Medulla oblongata (tissue), 1 donor: Measurements from ENCODE around the gene ATF1.
"Not testable (repeated sequence)": the region's sequence is repeated elsewhere in the genome, so short reads cannot be mapped to it uniquely, and the experiment has no call there.

Experiments used
- DNase-seq: peaks from one replicate; pipeline ENCODE4 v3.0.0-alpha.2; 2015; ENCODE audit errors: extremely low spot score

Gene ATF1

DNA sequence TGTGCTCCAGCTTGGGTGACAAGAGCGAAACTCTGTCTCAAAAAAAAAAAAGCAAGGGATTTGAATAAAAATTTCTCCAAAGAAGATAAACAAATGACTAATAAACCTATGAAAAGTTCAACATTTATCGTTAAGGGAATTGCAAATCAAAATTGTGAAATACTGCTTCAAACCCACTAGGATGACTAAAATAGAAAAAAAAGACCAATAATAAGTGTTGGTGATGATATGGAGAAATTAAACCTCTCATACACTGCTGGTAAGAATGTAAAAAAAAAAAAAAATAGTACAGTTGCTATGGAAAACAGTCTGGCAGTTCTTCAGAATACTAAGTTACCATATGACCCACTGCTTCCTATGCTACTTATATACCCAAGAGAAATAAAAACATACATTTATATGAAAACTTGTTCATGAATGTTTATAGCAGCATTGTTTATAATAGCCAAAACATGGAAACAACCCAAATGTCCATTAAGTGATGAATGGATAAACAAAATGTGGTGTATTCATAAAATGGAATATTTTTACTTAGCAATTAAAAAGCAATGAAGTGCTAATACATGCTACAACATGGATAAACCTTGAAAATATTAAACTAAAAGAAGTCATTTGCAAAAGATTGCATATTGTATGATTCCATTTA lies 39.5 kb downstream of the ATF1 start:
- no peak for DNase-seq

DNA sequence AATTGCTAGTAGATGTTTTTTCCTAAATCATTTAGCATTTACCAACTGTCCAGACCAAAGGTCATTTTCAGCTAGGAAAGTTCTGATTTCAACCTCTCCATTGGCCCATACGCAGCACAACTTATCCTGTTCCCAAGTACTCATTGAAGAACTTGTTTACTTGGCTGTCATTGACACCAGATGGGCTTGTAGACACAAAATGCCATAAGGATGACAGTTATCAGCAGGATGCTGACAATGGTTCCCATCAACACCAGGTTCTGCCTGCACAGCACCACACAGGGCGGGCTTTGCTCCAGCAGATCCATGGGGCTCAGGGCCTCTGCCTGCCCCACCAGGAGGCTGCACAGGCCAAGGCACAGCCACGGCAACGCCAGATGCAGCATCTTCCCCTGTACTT lies 42.3 kb downstream of the ATF1 start:
- no peak for DNase-seq

DNA sequence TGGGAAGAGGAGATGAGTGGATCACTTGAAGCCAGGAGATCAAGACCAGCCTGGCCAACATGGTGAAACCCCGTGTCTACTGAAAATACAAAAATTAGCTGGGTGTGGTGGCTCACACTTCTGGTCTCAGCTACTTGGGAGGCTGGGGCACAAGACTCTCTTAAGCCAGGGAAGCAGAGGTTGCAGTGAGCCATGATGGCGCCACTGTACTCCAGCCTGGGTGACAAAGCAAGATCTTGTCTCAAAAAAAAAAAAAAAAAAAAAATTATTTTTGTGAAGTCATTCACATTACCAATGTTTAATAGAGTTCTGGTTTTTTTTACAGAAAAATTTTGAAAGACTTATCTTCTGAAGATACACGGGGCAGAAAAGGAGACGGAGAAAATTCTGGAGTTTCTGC lies 45.2 kb downstream of the ATF1 start:
- not testable (repeated sequence) for DNase-seq

DNA sequence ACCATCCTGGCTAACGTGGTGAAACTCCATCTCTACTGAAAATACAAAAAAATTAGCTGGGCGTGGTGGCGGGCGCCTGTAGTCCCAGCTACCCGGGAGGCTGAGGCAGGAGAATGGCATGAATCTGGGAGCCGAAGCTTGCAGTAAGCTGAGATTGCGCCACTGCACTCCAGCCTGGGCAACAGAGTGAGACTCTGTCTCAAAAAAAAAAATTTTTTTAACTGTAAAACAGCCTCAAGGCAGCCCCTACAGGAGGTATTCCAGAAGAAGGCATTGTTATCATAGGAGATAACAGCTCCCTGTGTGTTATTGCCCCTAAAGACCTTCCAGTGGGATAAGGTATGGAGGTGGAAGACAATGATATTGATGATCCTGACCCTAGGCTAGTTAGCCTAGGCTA lies 51.0 kb downstream of the ATF1 start:
- not testable (repeated sequence) for DNase-seq

DNA sequence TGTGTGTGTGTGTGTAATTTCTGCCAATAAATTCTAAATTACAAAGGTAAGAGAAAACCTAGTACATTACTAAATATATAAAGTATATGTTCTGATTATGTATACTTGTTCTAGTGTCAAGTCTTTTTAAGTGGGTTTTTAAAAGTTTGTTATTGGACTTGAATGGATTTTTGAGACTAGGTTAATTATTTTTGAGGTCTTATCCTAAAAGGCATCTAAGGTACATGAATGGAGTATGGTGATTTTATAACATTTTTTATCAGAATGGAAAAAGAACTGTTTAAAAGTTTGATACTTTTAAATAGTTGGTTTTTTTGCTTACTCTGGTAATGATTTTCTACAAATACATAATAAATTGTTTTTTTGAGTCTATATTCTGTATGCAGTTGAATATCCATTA lies 56.3 kb downstream of the ATF1 start:
- DNase-seq, result no peak

DNA sequence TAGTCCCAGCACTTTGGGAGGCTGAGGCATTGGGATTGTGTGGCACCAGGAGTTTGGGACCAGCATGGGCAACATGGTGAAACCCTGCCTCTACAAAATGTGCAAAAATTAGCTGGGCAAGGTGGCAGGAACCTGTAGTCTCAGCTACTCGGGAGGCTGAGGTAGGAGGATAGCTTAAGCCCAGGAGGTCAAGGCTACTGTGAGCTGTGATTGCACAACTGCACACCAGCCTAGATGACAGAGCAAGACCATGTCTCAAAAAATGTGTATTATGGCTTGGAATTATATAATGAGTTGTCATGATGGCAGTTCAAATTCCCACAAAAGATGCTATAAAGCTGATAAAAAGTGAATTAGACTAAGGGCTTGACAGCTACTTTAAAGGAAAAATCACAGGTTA lies 58.2 kb downstream of the ATF1 start:
- DNase-seq, result no peak

DNA sequence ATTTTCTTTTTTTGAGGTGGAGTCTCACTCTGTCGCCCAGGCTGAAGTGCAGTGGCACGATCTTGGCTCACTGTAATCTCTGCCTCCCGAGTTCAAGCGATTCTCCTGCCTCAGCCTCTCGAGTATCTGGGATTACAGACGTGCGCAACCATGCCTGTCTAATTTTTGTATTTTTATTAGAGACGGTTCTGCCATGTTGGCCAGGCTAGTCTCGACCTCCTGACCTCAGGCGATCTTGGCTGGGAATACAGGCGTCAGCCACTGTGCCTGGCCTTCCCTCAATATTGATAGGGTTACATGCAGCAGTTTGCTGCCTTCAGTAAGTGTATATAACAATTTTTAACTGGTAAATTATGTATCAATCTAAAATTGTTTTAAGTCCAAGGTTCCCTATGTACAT lies 59.8 kb downstream of the ATF1 start:
- DNase-seq, result not testable (repeated sequence)

DNA sequence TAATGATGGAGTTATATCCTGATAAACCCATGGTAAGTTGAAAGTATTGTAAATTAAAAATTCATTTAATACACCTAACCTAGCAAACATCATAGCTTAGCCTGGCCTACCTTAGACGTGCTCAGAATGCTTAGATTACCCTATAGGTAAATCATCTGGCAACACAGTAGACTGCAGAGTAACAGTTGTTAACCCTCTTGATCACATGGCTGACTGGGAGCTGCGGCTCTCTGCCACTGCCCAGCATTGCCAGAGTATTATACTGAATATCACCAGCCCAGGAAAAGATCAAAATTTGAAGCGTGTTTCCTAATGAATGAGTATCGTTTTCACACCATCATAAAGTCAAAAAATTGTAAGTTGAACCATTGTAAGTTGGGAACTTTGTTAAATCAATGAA lies 61.0 kb downstream of the ATF1 start:
- DNase-seq, result no peak

DNA sequence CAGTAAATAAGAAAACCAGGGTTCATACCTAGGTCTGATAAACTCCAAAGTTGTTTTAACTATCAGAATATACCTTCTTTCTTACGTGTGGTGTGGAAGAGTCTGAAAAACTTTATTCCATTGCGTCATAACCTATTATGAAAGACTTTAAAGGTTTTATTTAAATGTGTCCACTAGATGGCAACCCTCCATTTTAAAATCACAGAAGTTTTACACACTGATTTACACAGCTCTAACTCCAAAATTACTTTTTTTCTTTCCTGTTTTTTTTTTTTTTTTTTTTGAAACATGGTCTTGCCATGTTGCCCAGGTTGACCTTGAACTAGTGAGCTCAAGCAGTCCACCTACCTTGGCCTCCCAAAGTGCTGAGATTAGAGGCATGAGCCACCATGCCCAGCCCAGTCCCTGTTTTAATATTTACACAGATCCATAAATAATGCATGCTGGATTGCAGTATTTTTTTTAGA lies 61.5 kb downstream of the ATF1 start:
- DNase-seq, result peak; percentile 87

- DNase-seq, result no peak
These were observed 64.2 kb downstream of the ATF1 start for GRCh38 chr12:50828121-50828520.

- DNase-seq, result peak; percentile 50
These were observed 65.0 kb downstream of the ATF1 start for GRCh38 chr12:50828886-50829285.

GRCh38 chr12:50833801-50834200 lies 69.9 kb downstream of the ATF1 start:
- not testable (repeated sequence) for DNase-seq

DNA sequence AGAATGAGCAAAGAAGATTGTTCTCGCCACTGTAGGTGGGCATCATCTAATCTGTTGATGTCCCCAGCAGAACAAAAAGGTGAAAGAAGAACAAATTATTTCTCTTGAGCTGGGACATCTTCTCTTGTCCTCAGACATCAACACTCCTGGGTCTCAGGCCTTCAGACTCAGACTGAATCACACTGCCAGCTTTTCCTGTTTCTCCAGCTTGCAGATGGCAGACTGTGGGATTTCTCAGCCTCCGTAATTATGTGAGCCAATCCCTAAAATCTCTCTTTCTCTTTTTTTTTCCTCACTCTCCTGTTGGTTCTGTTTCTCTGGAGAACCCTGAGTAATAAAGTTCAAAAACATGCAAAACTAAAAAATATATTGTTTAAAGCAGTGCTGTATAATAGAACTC lies 75.1 kb downstream of the ATF1 start:
- no peak for DNase-seq

GRCh38 chr12:50840809-50841487 lies 77.0 kb downstream of the ATF1 start:
- DNase-seq, result no peak

DNA sequence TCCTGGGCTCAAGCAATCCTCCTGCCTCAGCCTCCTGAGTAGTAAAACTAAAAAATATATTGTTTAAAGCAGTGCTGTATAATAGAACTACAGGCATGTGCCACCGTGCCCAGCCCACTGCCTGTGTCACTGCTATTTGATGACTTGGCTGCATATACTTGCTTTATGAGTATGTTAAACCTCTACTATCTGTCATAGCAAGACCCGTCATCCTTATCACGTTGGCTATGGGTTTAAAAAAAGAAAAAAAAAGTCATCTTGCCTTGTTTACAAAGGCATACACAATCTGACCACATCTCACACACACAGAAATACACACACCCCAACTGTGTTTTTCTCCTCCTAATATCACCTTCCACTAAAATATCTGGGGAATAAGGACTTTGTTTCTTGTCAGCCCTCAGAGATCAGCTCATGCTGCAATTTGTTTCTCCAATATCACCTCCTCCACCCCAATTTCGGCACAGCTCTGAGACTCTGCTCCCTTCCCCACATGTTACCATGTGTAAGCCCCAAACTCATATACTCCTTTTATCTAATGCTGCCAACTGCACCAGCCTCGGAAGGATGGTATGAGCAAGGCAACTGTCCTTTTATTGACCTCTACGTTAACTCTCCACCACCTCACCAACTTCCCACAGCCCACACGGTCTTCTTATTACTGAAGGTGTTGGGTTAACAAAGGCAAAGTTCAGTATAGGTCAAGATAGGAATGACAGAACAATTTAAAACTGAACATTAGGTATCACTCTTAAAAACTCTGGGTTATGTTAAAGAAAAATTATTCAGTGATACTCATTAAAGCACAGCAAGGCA lies 78.0 kb downstream of the ATF1 start:
- no peak for DNase-seq

DNA sequence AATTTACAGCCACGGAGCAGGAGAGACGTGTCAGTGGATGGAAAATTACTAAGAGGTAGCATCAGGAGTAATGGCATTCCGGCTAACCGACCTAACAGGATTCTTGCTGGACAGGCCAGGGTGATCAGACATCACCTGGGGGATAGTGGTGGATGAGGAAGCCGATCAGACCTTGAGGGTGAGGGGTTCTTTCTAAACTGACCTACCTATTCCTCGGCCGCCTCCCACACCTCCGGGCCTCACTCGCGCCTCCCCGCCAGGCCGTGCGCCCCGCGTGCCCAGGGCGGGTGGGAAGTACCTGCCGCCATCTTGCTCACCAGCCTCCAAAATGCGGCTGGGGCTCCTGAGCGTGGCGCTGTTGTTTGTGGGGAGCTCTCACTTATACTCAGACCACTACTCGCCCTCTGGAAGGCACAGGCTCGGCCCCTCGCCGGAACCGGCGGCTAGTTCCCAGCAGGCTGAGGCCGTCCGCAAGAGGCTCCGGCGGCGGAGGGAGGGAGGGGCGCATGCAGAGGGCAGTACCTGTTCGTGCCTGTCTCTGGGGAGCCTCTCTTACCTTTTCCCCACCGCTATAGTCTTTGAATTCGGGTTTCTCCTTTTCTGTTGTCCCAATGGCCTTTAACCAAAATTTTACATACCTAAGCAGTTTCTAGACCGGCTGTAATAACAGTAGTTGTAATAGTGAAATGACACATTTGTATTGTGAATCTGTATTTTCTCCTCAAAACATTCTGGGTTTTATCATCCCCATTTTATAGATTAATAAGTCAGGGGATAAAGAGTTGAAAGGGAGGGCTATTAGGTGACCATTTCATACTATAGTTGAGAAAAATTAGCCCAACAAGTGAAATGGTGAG lies 79.0 kb downstream of the ATF1 start, which contains the start of gene TMPRSS12:
TMPRSS12 (plus strand) TSS at position 290 of the 857 bp plus-strand sequence; CDS start at position 329, 39 bp downstream.
- no peak for DNase-seq

DNA sequence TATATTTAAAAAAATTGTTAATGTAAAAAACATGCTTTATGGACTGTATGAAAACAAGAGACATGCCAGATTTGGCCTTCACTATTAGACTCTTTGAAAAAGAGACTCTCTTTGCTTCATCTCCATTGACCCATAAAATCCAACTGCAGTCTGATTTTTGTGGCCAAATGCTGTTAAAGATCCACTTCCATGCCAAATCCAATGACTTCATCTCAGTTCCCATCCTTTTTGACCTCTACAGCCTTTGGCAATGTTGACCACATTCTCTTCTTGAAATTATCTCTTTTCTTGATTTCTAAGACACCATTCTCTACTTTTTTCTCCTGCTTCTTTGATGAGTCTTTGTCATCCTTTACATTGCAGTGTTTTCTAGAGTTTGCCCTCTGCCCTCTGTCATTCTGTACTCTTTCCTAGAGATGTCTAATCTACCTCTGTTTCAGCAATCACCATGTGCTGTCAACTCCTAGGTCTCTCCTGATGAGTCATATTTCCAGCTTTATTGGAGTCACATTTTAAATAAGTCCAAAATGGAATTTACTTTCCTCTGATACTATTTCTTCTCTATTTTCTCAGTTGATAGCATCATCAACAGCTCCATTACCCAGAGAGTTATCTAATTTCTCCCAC lies 81.2 kb downstream of the ATF1 start:
- no peak for DNase-seq

- no peak for DNase-seq
These were observed 85.1 kb downstream of the ATF1 start for GRCh38 chr12:50848963-50849362.

- not testable (repeated sequence) for DNase-seq
These were observed 91.3 kb downstream of the ATF1 start for GRCh38 chr12:50855218-50855617.

DNA sequence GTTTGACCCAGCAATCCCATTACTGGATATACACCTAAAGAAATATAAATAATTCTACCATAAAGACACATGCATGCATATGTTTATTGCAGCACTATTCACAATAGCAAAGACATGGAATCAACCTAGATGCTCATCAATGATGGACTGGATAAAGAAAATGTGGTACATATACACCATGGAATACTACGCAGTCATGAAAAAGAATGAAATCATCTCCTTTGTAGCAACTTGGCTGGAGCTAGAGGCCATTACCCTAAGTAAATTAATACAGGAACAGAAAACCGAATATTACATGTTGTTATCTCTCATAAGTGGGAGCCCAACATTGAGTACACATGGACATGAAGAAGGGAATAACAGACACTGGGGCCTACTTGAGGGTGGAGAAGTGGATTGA lies 91.8 kb downstream of the ATF1 start:
- DNase-seq, result not testable (repeated sequence)
